Activated naive CD4-positive, alpha-beta T cell treated with anti-CD3 and anti-CD28 coated beads, Interleukin-2, amount 50 U/mL, for 24 hours (primary cell): ENCODE data around the gene TMBIM6.
"Not testable (repeated sequence)": the region's sequence is repeated elsewhere in the genome, so short reads cannot be mapped to it uniquely, and the experiment has no call there.

Experiments used
- H3K27ac Mint-ChIP-seq: one replicate; pipeline ENCODE4 v1.8.0; 2021; ENCODE audit warnings: mild to moderate bottlenecking, mixed read lengths
- H3K27me3 Mint-ChIP-seq: one replicate; pipeline ENCODE4 v1.8.0; 2021; ENCODE audit warnings: mixed read lengths
- H3K36me3 Mint-ChIP-seq: one replicate; pipeline ENCODE4 v1.8.0; 2021; ENCODE audit warnings: mixed read lengths
- H3K4me1 Mint-ChIP-seq: one replicate; pipeline ENCODE4 v1.8.0; 2021; ENCODE audit warnings: mixed read lengths
- H3K4me3 Mint-ChIP-seq: one replicate; pipeline ENCODE4 v1.8.0; 2021; ENCODE audit warnings: mild to moderate bottlenecking, mixed read lengths
- H3K9me3 Mint-ChIP-seq: one replicate; pipeline ENCODE4 v1.8.0; 2021; ENCODE audit warnings: mixed read lengths

Gene TMBIM6

DNA sequence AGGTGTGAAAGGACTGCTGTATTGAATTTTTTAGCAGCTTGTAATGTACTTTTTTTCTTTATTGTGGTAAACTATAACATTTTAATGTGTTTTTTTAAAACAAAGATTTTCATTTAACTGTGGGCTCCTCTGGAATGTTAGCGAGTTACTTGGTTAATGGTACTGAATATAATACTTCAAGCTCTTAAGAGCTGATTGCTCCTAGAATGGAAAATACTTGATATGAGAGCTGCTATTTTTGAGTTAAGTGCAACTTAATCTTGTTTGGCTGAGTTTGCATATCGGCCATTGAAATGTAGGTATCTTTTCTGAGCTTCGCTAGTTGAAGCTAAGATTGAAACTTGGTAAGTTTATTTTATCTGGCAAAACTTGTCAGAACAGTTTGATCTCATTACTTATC, 7.4 kb downstream of the TMBIM6 start:
- Mint-ChIP-seq H3K27me3 (no peaks in the 10 kb centered on the region), H3K4me3 (peak overlapping the region; percentile 93), H3K9me3 (no peaks in the 10 kb centered on the region), H3K4me1 (peaks cover 88% of the 10 kb centered on the region), H3K36me3 (peaks cover 24% of the 10 kb centered on the region), H3K27ac (peak overlapping the region; percentile 98)

DNA sequence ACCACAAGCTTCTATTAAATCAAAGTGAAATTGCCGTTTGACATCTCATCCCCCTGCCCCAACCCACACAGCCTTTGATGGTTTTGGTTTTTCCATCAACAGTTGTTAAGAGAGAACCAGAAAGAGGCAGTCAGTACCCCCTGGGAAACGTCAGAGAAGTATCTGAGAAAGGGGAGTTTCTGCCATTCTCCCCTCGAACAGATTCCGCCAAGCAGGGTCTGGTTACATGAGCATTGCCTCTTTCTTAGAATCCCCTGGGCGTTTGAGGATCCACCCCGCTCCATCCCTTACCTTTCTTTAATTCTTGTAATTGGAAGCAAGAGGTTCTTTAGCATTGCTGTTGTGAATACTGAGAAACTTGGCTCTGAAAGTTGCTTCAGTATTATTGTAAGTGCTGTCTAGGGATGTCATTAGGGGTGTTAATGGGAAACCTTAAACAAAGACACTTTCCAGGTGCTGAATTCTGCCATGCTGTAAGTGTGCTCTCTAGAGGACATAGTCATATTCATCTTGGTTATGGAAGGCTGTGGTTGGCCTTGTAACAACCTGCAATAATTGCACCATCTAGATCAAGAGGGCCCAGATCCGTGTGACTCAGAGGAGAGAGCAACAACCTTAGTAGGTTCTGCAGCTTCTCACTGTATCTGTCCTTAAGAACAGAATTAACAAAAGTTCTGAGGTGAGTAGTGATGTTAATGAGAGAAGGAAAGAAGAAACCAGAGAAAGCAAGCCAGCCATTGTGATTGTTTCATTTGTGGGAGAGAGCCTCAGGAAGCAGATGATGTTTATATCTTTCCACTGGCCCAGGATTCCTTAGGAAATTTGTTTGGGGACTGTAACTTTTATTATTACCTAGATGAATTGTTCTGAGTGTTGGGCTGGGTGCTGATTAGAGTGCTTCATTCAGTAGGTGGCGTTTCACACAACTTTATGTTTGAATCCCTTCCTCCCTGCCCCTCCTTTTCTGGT, 9.0 kb downstream of the TMBIM6 start:
- peaks cover 21% of the 10 kb centered on the region for H3K36me3 Mint-ChIP-seq
- H3K27ac Mint-ChIP-seq = peak overlapping the region; percentile 98
- peaks cover 79% of the 10 kb centered on the region for H3K4me1 Mint-ChIP-seq
- H3K27me3 Mint-ChIP-seq = no peaks in the 10 kb centered on the region
- no peaks in the 10 kb centered on the region for H3K9me3 Mint-ChIP-seq
- H3K4me3 Mint-ChIP-seq = peak overlapping the region; percentile 93

DNA sequence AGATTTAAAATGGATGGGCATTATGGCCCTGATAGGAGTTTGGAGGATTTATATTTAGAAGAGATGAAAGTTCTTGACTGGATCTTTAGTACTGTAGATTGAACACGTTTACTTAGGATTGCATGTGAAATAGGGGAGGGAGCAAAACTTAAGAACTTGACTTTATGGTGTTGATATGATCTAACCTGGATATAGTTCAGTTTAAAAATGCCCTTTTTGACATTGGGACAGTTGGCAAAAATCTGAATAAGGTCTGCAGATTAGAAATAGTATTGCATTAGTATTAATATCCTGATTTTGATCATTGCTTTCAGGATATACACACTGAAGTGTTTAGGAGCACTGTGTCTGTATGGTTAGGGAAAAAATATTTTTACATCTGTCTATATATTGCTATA, 9.6 kb downstream of the TMBIM6 start:
- Mint-ChIP-seq H3K4me3 (peak overlapping the region; percentile 93), H3K36me3 (peaks cover 21% of the 10 kb centered on the region), H3K27me3 (no peaks in the 10 kb centered on the region), H3K27ac (peak overlapping the region; percentile 98), H3K9me3 (no peaks in the 10 kb centered on the region), H3K4me1 (peaks cover 81% of the 10 kb centered on the region)

DNA sequence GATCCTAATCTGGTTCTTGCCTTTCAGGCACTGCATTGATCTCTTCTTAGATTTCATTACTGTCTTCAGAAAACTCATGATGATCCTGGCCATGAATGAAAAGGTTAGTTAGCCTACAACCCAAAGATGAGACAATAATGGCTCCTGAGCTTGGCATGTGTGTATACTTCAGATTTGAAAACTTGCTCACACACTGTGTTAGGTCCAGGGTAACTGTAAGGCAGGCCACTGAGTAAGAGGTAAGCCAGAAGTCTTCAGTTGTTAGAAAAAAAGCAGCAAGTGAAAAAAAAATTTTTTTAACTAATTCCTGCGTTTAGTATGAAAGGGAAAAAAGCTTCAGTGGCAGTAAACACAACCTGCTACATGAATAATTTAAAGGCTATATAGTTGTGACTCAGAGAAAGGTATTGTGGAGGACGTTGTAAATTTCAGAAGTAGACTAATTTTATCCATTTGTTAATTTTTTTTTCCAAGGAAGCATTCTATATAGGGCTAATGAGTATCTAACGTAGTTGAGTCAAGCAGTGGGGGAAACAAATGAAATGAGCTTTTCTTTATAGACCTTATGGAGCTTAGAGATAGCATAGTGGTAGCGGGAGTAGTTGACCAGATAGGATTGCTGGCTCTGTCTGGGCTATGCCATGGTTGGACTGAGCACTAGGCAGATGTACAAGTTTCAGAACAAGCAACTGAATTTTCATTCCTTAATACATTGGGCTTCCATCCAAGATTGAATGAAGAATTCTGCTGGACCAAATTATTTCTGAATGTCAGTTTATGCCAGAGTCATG, 20.5 kb downstream of the TMBIM6 start:
- Mint-ChIP-seq H3K36me3 (peaks cover 36% of the 10 kb centered on the region), H3K4me3 (peak overlapping the region; percentile 11), H3K4me1 (peaks cover 57% of the 10 kb centered on the region), H3K27me3 (no peaks in the 10 kb centered on the region), H3K9me3 (no peaks in the 10 kb centered on the region), H3K27ac (peak overlapping the region; percentile 80)

DNA sequence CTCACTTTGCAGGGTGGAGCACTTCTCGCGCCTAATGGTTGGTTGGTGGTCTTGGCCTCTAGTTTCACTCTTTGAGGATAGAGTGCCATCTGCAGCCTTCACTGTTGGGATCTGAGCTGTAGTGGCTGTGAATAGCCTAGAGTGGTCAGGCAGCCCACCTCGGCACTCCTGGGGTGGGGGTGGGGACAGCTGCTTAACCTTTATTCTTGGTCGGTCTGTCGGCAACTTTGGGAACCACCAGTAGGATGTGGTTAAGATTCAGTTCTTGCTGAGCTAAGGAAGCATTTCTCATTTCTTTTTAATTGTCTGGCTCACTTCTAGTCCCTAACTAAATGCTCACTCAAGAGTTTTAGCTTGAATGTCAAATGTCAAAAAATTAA, 21.1 kb downstream of the TMBIM6 start:
- Mint-ChIP-seq H3K27ac (peak overlapping the region; percentile 89), H3K36me3 (peaks cover 33% of the 10 kb centered on the region), H3K4me1 (peaks cover 60% of the 10 kb centered on the region), H3K4me3 (peak overlapping the region; percentile 58), H3K27me3 (no peaks in the 10 kb centered on the region), H3K9me3 (no peaks in the 10 kb centered on the region)

DNA sequence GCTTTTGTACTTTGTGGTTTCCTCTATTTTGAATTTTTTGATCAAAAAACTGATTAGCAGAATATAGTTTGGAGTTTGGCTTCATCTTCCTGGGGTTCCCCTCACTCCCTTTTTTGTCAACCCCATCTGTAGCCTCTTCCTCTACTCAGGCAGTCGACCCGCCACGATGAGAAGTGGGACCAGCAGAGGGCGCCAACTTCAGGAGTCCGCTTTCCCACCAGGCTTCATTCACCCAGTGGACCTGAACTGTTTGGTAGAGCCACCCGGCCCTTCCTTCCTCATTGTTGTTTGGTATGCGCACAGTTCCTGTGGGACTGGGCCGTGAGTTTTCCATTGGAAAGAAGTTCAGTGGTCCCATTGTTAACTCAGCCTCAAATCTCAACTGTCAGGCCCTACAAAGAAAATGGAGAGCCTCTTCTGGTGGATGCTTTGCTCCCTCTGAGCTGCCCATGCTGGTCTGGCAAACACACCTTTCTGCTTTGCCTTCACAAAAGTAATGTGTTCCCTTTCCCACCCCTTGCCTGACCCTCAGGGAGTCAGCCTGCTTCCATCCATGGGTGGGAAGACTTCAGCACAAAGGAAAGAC, 21.7 kb downstream of the TMBIM6 start:
- Mint-ChIP-seq H3K4me1 (peaks cover 63% of the 10 kb centered on the region), H3K36me3 (peaks cover 32% of the 10 kb centered on the region), H3K27me3 (no peaks in the 10 kb centered on the region)

DNA sequence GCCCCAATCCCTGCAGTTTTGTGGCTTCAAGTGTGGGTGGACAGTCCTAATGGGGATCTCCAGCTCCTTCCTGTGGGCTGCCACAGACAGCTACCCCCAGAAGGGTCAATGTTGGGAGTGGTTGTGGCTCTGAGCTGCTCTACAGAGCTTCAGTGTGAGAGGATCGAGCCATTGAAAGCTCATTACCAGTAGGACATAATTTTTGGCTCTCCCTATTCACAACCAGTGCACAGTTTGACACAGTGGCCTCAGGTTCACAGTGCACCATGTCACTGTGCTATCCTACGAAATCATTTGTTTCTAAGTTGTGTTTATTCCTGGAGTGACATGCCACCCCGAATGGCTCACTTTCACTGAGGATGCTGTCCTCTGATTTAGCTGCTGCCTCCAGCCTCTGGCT, 22.8 kb downstream of the TMBIM6 start:
- Mint-ChIP-seq H3K36me3 (peaks cover 27% of the 10 kb centered on the region), H3K4me1 (peaks cover 63% of the 10 kb centered on the region), H3K27ac (peak overlapping the region; percentile 79), H3K27me3 (no peaks in the 10 kb centered on the region), H3K9me3 (no peaks in the 10 kb centered on the region), H3K4me3 (peak overlapping the region; percentile 52)

More for the DNA sequence above, 21.7 kb downstream of the TMBIM6 start:
- Mint-ChIP-seq H3K9me3 (no peaks in the 10 kb centered on the region), H3K27ac (peak overlapping the region; percentile 89), H3K4me3 (peak overlapping the region; percentile 58)

DNA sequence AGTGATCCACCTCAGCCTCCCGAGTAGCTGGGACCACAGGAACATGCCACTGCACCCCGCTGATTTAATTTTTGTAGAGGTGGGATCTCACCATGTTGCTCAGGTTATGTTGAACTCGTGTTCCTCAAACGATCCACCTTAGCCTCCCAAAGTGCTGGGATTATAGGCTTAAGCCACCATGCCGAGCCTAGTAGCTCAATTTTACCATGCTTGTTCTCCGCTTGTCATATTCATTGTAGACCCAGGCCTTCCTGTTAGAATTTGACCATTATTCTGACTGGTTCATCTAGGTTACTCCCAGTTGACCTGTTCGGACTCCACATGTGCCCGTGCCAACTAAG, 24.7 kb downstream of the TMBIM6 start:
- Mint-ChIP-seq H3K4me3 (no peak overlapping the region), H3K27me3 (no peaks in the 10 kb centered on the region), H3K9me3 (no peaks in the 10 kb centered on the region), H3K4me1 (peaks cover 60% of the 10 kb centered on the region), H3K27ac (peak overlapping the region; percentile 70), H3K36me3 (peaks cover 25% of the 10 kb centered on the region)

DNA sequence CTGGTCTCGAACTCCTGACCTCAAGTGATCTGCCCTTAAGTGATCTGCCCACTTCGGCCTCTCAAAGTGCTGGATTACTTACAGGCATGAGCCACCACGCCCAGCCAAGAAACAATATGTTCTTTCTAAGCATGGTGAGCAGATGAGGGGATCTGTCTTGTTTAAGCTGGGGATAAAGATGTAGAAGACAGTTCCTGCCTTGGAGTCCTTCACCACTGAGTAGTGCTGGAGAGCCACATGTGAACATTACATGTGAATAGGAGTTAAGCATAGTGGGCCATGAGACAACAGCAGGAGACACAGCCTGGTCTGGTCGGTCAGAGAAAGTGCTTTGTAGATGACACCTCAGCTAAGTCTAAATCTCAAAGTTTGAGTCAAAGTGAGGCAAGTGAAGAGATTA, 26.0 kb downstream of the TMBIM6 start:
- Mint-ChIP-seq H3K36me3 (peaks cover 18% of the 10 kb centered on the region), H3K4me3 (no peak overlapping the region), H3K27me3 (no peaks in the 10 kb centered on the region), H3K27ac (peak overlapping the region; percentile 81), H3K9me3 (no peaks in the 10 kb centered on the region), H3K4me1 (peaks cover 48% of the 10 kb centered on the region)

DNA sequence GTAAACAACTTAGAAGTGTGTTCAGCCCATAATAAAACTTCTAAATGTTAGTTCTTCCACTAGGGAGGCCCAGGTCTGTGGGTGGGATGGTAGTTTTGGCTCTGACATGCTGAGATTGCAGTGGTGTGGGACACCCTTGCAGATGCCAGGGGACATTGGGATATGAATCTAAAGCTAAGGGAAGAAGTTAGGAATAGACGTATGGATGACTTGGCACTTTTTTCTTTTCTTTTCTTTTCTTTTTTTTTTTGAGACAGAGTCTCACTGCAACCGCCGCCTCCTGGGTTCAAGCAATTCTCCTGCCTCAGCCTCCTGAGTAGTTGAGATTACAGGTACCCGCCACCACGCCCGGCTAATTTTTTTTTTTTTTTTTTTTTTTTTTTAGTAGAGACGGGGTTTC, 31.7 kb downstream of the TMBIM6 start:
- not testable (repeated sequence) for H3K9me3 Mint-ChIP-seq, H3K4me3 Mint-ChIP-seq, H3K27ac Mint-ChIP-seq, H3K36me3 Mint-ChIP-seq, H3K27me3 Mint-ChIP-seq
- H3K4me1 Mint-ChIP-seq = peaks cover 14% of the 10 kb centered on the region

DNA sequence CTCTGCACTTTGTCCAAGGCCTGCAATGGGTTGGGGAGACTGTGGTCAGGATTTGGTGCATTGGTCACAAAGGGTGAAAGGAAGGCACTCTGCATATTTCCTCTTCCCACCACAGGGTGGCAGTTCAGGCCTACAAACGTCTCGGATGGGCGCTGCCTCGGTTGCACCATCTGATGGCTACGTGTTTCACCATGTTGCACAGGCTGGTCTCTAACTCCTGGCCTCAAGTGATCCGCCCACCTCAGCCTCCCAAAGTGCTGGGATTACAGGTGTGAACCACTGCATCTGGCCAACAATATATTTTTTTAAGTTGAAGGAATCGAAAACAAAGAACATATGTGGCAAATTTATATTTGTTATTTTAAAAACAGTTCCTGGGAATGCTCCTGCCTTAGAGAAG, 35.1 kb downstream of the TMBIM6 start:
- Mint-ChIP-seq H3K27ac (peak overlapping the region; percentile 41), H3K4me1 (peaks cover 18% of the 10 kb centered on the region), H3K4me3 (no peak overlapping the region), H3K36me3 (no peaks in the 10 kb centered on the region), H3K9me3 (no peaks in the 10 kb centered on the region), H3K27me3 (peaks cover 10% of the 10 kb centered on the region)

DNA sequence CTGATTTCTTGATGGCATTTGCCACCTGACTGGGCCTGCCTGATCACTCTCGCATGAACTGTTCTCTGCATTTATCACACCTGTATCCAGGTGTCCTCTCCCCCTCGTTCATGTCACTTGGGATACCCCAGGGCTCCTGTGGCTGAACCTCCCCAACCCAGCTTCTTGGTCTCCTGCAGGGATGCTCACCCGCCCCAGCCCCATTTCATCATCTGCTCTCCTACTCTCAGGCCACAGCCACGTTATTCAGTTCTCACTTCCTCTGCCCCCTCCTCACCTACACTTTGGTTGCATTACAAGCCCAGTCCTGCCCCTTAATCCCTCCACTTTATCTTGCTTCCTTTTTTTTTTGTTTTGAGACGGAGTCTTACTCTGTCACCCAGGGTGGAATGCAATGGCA, 35.5 kb downstream of the TMBIM6 start:
- Mint-ChIP-seq H3K9me3 (no peaks in the 10 kb centered on the region), H3K4me1 (peaks cover 18% of the 10 kb centered on the region), H3K27ac (no peak overlapping the region), H3K27me3 (peaks cover 10% of the 10 kb centered on the region), H3K4me3 (no peak overlapping the region), H3K36me3 (no peaks in the 10 kb centered on the region)

DNA sequence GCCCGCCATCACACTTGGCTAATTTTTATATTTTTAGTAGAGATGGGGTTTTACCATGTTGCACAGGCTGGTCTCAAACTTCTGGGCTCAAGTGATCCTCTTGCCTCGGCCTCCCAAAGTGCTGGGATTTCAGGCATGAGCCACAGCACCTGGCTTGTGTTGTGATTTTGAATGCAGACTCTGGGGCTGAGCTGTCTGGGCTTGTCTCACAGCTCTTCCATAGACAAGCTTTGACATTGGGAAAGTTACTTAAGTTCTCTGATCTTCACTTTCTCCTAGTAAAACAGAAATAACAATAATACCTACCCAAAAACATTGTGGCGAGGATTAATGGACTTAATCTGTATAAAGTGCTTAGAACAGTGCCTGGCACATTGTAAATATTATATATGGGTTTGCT, 36.0 kb downstream of the TMBIM6 start:
- Mint-ChIP-seq H3K36me3 (no peaks in the 10 kb centered on the region), H3K27me3 (peaks cover 13% of the 10 kb centered on the region), H3K27ac (no peak overlapping the region), H3K9me3 (no peaks in the 10 kb centered on the region), H3K4me1 (peaks cover 18% of the 10 kb centered on the region), H3K4me3 (no peak overlapping the region)

DNA sequence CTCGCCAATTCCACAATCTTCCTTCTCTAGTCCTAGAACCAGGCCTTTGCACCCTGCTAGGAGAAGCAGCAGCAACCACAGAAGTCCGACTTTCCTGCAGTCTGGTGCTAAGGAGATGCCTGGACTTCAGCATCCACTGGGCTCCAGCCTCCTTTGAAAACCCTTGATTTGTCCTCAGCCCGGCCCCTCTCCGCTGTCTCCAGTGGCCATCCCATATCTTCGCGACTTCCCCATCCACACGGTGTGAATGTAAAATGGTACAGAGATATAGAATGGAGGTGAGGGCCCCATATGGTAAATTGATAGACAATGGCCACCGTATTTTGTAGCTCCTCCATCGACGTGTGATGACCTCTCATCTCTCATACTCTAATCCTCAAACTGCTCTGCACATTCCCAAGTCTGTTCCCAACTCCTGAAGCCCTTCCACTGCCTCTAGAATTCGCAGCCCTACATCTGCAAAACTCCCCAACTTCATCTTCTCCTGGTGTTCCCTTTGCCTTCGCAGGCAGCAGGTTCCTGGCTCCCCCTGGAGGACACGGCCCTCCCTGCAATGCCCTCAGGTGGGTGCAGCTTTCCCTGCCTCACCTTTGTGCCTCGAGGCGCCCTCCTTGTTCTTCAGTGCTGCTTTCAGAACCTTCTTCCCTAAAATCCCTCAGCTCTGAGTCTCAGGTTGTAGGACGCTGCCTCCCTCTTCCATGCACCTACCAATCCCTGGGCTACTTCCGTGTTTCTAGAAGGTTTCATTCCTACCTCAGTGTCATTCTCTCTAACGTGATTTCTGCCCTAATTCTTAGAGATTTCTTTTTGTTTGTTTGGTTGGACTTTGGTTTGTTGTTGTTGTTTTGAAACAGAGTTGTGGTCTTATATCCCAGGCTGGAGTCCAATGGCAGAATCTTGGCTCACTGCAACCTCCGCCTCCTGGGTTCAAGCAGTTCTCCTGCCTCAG, 36.7 kb downstream of the TMBIM6 start:
- H3K27me3 Mint-ChIP-seq = peaks cover 13% of the 10 kb centered on the region
- H3K27ac Mint-ChIP-seq = peak overlapping the region; percentile 43
- H3K9me3 Mint-ChIP-seq = no peaks in the 10 kb centered on the region
- peaks cover 18% of the 10 kb centered on the region for H3K4me1 Mint-ChIP-seq
- H3K4me3 Mint-ChIP-seq = no peak overlapping the region
- no peaks in the 10 kb centered on the region for H3K36me3 Mint-ChIP-seq

DNA sequence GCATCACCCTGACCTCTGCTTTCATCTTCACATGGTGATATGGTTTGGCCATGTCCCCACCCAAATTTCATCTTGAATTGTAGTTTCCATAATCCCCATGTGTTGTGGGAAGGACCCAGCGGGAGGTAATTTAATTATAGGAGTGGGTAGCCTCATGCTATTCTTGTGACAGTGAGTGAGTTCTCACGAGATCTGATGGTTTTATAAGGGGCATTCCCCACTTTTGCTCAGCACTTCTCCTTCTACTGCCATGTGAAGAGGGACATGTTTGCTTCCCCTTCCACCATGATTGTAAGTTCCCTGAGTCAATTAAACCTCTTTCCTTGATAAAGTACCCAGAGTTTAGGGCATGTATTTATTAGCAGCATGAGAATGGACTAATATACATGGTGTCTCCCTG, 38.2 kb downstream of the TMBIM6 start:
- H3K36me3 Mint-ChIP-seq = no peaks in the 10 kb centered on the region
- H3K9me3 Mint-ChIP-seq = no peaks in the 10 kb centered on the region
- H3K4me1 Mint-ChIP-seq = peaks cover 18% of the 10 kb centered on the region
- no peak overlapping the region for H3K27ac Mint-ChIP-seq
- H3K4me3 Mint-ChIP-seq = no peak overlapping the region
- H3K27me3 Mint-ChIP-seq = peaks cover 13% of the 10 kb centered on the region
